HepG2 (cell line): ENCODE results near the gene ANKRD35. TPM values are rescaled to one million over a fixed set of nuclear protein-coding genes. Genes with fewer than 3 reads are reported as not detected.

Experiments used
- ARNTL ChIP-seq: sonication (generic); formaldehyde crosslinking; IDR thresholded peaks from 2 replicates; pipeline ENCODE4 v1.4.0; 2020; ENCODE audit warnings: mild to moderate bottlenecking, missing genetic modification reagents
- CAMTA2 ChIP-seq: sonication (generic); formaldehyde crosslinking; IDR thresholded peaks from 2 replicates; pipeline ENCODE4 v1.4.0; 2020; ENCODE audit warnings: mild to moderate bottlenecking, missing genetic modification reagents, borderline replicate concordance
- GZF1 ChIP-seq: sonication (generic); formaldehyde crosslinking; IDR thresholded peaks from 2 replicates; pipeline ENCODE4 v1.5.1; 2020; ENCODE audit warnings: mild to moderate bottlenecking, missing genetic modification reagents
- LCORL ChIP-seq, 2 experiments: fragments of 450-650 bp in 1 of 2; sonication (generic) in 1 of 2; formaldehyde crosslinking in 1 of 2; IDR thresholded peaks; 2 replicates each; pipeline versions ENCODE4 v1.5.0 to v1.6.1; 2017 to 2020; ENCODE audit warnings: antibody characterized with exemption in 1 of 2, missing genetic modification reagents in 1 of 2
- MED8 ChIP-seq: sonication (generic); formaldehyde crosslinking; IDR thresholded peaks from 2 replicates; pipeline ENCODE4 v1.8.1; 2023; ENCODE audit warnings: mild to moderate bottlenecking, missing genetic modification reagents; ENCODE audit not compliant: insufficient replicate concordance
- RBM39 ChIP-seq: fragments of 200-400 bp; formaldehyde crosslinking; IDR thresholded peaks from one replicate; pipeline ENCODE4 v1.6.1; 2018; ENCODE audit warnings: antibody characterized with exemption, mild to moderate bottlenecking, low read depth, low read length; ENCODE audit not compliant: poor library complexity, severe bottlenecking
- TRIM24 ChIP-seq: sonication (generic); formaldehyde crosslinking; IDR thresholded peaks from 2 replicates; pipeline ENCODE4 v1.8.0; 2022; ENCODE audit warnings: mild to moderate bottlenecking, missing genetic modification reagents
- ZFP36L1 ChIP-seq: sonication (generic); formaldehyde crosslinking; IDR thresholded peaks from 2 replicates; pipeline ENCODE4 v1.8.0; 2022; ENCODE audit warnings: mild to moderate bottlenecking, missing genetic modification reagents, moderate library complexity
- ZFP36L2 ChIP-seq: sonication (generic); formaldehyde crosslinking; IDR thresholded peaks from 2 replicates; pipeline ENCODE4 v1.4.0; 2020; ENCODE audit warnings: missing genetic modification reagents
- ZNF138 ChIP-seq: sonication (generic); formaldehyde crosslinking; IDR thresholded peaks from 2 replicates; pipeline ENCODE4 v1.5.0; 2020; ENCODE audit warnings: mild to moderate bottlenecking, low read depth, missing genetic modification reagents
- ZNF234 ChIP-seq: sonication (generic); formaldehyde crosslinking; conservative IDR thresholded peaks from 2 replicates; pipeline ENCODE4 v1.5.1; 2020; ENCODE audit warnings: mild to moderate bottlenecking, missing genetic modification reagents
- ZNF335 ChIP-seq: sonication (generic); formaldehyde crosslinking; IDR thresholded peaks from 2 replicates; pipeline ENCODE4 v1.4.0; 2020; ENCODE audit warnings: missing genetic modification reagents
- ZNF343 ChIP-seq: sonication (generic); formaldehyde crosslinking; IDR thresholded peaks from 2 replicates; pipeline ENCODE4 v1.4.0; 2020; ENCODE audit warnings: mild to moderate bottlenecking, missing genetic modification reagents
- ZNF552 ChIP-seq: sonication (generic); formaldehyde crosslinking; IDR thresholded peaks from 2 replicates; pipeline ENCODE4 v1.9.0; 2022; ENCODE audit warnings: missing genetic modification reagents, mild to moderate bottlenecking, borderline replicate concordance
- ZNF556 ChIP-seq: sonication (generic); formaldehyde crosslinking; IDR thresholded peaks from 2 replicates; pipeline ENCODE4 v1.4.0; 2020; ENCODE audit warnings: mild to moderate bottlenecking, missing genetic modification reagents, borderline replicate concordance
- ZNF564 ChIP-seq: sonication (generic); formaldehyde crosslinking; IDR thresholded peaks from 2 replicates; pipeline ENCODE4 v1.8.1; 2023; ENCODE audit warnings: mild to moderate bottlenecking, missing genetic modification reagents
- ZNF567 ChIP-seq: sonication (generic); formaldehyde crosslinking; IDR thresholded peaks from 2 replicates; pipeline ENCODE4 v1.8.1; 2023; ENCODE audit warnings: mild to moderate bottlenecking, missing genetic modification reagents, borderline replicate concordance
- polyA plus RNA-seq, 8 experiments: library from polyadenylated mRNA; depleted of rRNA in 3 of 8; stranded (reverse) in 7 of 8; unstranded in 1 of 8; fragments of >200 nt; fragmentation: Illumina TruSeq in 4 of 8; extraction: Trizol in 4 of 8; gene quantifications; 2 replicates each; pipeline versions ENCODE4 v1.2.1 to v1.2.3, GENCODE V29; 2011 to 2016; ENCODE audit warnings: low read depth in 4 of 8, missing spikeins in 1 of 8, mixed read lengths in 1 of 8; ENCODE audit not compliant: insufficient read depth in 1 of 8
- total RNA-seq, 5 experiments: library from RNA; depleted of rRNA; stranded (reverse); fragments of >200 nt; fragmentation: Illumina TruSeq; extraction: Trizol; gene quantifications; 2 replicates each; pipeline ENCODE4 v1.2.3, GENCODE V29; 2016; ENCODE audit warnings: low read depth in 1 of 5
- TF ChIP-seq, protein P1 (sequence below): IDR thresholded peaks from 2 replicates; pipeline ENCODE4 v1.6.1; 2016
- TF ChIP-seq, protein P2 (sequence below): sonication (generic); formaldehyde crosslinking; IDR thresholded peaks from 2 replicates; pipeline ENCODE4 v1.8.1; 2022; ENCODE audit warnings: low read depth, mild to moderate bottlenecking, missing genetic modification reagents
- TF ChIP-seq, protein P3 (sequence below): sonication (generic); formaldehyde crosslinking; IDR thresholded peaks from 2 replicates; pipeline ENCODE4 v1.5.0; 2020; ENCODE audit warnings: mild to moderate bottlenecking, missing genetic modification reagents
- TF ChIP-seq, protein P4 (sequence below): sonication (generic); formaldehyde crosslinking; IDR thresholded peaks from 2 replicates; pipeline ENCODE4 v1.4.0; 2020; ENCODE audit warnings: mild to moderate bottlenecking, missing genetic modification reagents

The ANKRD35 gene
- total and polyA plus RNA-seq, 2 of the 13 experiments (the other 11 are each of a cell fraction or from before 2014, with no cell fraction given): 0.02 TPM; not detected in 1

DNA sequence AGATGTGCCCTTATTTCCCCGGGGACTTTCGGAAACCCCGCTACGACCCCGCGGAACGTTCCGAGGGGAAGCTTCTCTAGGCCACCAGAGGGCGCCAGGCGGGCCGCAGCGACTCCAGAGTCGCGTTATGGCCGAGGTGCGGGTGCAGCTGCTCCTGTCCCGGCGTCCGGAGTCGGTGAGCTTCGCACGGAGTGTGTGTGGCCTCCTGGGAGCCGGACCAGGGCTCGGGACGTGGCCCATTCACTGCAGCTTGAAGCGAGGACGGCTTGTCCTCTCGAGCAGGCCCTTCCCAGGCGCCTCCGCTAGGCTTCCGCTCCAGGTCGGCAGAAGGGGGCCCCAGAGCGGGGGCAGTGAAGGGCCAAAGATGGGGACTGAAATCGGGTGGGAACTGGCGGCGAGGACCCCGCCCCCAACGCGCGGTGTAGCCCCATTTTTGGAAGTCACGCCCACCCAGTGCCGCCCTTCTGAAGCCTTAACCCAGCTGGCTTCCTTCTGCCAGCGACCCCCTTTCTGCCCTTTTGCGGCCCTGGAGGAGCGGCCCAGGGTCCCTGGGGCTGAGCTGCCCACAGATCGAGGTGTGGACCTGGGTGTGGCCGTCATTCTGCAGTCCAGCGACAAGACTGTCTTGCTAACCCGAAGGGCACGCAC lies 40.0 kb downstream of the ANKRD35 start, which contains the start of gene NUDT17 (continued):
- TF ChIP-seq, protein P1, sequence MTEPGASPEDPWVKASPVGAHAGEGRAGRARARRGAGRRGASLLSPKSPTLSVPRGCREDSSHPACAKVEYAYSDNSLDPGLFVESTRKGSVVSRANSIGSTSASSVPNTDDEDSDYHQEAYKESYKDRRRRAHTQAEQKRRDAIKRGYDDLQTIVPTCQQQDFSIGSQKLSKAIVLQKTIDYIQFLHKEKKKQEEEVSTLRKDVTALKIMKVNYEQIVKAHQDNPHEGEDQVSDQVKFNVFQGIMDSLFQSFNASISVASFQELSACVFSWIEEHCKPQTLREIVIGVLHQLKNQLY: no peak
- TF ChIP-seq ZNF556 (CRISPR knock-in tag) (peak; percentile 12; the same call in 1 of the 2 replicates), ZNF564 (0 out of 2 replicates have a peak, but pooled peaks have one; percentile 59), MED8 (CRISPR knock-in tag) (no peak), ZNF567 (no peak), ZNF343 (CRISPR knock-in tag) (no peak), ZNF138 (CRISPR knock-in tag) (peak; percentile 68; the same call in 1 of the 2 replicates), GZF1 (CRISPR knock-in tag) (no peak), RBM39 (peak; percentile 71), ZFP36L1 (CRISPR knock-in tag) (no peak), ZNF552 (CRISPR knock-in tag) (peak; percentile 54; the same call in 1 of the 2 replicates), ZFP36L2 (CRISPR knock-in tag) (no peak), CAMTA2 (CRISPR knock-in tag) (peak; percentile 83; the same call in 1 of the 2 replicates), ARNTL (CRISPR knock-in tag) (no peak), TRIM24 (CRISPR knock-in tag) (no peak), ZNF335 (CRISPR knock-in tag) (no peak), LCORL (IDR thresholded peaks at IDR 0.05) (no peak), LCORL (CRISPR knock-in tag; IDR thresholded peaks at IDR 0.05) (peak; percentile 23; the same call in 1 of the 2 replicates), ZNF234 (CRISPR knock-in tag) (no peak; the same call in 1 of the 2 replicates)
- TF ChIP-seq, protein P2, sequence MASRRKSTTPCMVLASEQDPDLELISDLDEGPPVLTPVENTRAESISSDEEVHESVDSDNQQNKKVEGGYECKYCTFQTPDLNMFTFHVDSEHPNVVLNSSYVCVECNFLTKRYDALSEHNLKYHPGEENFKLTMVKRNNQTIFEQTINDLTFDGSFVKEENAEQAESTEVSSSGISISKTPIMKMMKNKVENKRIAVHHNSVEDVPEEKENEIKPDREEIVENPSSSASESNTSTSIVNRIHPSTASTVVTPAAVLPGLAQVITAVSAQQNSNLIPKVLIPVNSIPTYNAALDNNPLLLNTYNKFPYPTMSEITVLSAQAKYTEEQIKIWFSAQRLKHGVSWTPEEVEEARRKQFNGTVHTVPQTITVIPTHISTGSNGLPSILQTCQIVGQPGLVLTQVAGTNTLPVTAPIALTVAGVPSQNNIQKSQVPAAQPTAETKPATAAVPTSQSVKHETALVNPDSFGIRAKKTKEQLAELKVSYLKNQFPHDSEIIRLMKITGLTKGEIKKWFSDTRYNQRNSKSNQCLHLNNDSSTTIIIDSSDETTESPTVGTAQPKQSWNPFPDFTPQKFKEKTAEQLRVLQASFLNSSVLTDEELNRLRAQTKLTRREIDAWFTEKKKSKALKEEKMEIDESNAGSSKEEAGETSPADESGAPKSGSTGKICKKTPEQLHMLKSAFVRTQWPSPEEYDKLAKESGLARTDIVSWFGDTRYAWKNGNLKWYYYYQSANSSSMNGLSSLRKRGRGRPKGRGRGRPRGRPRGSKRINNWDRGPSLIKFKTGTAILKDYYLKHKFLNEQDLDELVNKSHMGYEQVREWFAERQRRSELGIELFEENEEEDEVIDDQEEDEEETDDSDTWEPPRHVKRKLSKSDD (CRISPR knock-in tag): no peak
- TF ChIP-seq, protein P3, sequence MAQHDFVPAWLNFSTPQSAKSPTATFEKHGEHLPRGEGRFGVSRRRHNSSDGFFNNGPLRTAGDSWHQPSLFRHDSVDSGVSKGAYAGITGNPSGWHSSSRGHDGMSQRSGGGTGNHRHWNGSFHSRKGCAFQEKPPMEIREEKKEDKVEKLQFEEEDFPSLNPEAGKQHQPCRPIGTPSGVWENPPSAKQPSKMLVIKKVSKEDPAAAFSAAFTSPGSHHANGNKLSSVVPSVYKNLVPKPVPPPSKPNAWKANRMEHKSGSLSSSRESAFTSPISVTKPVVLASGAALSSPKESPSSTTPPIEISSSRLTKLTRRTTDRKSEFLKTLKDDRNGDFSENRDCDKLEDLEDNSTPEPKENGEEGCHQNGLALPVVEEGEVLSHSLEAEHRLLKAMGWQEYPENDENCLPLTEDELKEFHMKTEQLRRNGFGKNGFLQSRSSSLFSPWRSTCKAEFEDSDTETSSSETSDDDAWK (CRISPR knock-in tag): no peak
- TF ChIP-seq, protein P4, sequence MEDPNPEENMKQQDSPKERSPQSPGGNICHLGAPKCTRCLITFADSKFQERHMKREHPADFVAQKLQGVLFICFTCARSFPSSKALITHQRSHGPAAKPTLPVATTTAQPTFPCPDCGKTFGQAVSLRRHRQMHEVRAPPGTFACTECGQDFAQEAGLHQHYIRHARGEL (CRISPR knock-in tag): no peak
